NCI-H748 treated with DMSO at 0.1 percent for 48 hours (cell line): ENCODE measurements around the gene CPLANE2.
A peak's percentile ranks its signal among the peaks of the same experiment; 100 is the strongest.
"Not testable (repeated sequence)": the region's sequence is repeated elsewhere in the genome, so short reads cannot be mapped to it uniquely, and the experiment has no call there.

Experiments
- DNase-seq: peaks from one replicate; lab custom pipeline; 2025; lab: John Stamatoyannopoulos, UW

The CPLANE2 gene

DNA sequence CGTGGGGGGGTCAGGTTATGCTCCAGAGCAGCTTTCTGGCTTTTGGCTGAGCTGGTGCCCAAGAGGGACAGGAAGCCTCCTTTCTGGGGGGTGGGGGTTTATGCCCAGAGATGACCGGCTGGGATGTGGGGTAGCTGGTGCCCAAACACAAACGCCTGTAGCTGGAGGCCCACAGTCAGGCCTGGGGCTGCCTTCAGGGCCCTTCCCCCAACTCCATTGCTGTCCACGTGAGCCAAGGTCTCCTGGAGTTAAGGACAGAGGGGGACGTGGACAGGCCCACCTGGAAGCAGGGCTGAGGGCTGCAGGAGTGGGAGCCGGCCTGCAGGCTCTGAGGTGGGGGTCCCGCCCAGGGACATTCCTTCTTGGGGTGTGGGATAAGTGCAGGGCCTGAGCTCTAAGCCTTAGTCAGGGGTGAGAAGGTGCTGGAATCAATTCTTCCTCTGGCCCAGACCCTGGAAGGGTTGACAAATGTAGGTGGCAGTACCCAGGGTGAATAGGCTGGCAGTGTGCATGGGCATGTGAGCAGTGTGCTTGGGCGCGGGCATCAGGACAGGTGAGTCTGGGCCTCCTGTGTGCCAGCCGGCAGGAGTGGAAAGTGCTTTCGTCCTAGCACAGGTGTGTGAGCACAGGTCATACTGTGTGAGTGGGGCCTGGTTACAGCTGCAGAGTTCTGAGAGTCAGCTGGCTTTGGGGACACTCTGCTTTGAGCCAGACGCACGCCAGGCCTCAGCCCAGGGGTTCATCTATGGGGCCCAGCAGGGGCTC, 6.8 kb downstream of the CPLANE2 start:
- no peak for DNase-seq

DNA sequence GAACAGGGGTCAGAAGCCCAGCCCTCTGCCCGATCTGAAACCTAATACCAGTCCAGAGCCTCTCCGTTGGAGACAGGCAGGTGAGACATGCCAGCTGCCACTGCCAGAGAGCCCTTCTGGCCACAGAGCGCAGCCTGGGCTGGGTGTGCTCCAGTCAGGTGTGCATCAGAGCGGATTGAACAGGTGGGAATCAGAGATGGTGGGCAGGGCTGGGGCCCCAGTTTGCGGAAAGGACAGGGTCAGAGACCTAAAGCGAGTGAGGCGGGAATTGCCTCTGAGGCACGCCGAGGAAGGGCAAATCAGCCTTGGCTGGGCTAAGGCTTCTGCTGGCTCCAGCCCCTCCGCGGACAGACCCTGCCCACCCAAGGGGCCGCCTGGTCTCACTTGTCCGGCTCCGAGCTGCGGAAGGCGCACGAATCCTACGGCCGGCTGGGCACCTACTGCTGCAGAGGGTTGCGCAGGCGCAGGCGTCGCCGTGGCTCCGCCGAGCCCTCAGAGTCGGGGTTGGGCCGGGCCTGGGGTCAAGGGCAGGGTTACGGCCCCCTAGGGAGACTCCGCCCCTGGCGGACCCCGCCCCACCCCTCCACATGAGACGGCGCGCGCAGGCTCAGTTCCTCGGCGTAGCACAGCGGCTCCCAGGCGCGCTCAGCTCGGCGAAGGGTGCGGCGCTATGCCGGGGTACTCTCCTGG, 10.3 kb downstream of the CPLANE2 start:
- DNase-seq = no peak

DNA sequence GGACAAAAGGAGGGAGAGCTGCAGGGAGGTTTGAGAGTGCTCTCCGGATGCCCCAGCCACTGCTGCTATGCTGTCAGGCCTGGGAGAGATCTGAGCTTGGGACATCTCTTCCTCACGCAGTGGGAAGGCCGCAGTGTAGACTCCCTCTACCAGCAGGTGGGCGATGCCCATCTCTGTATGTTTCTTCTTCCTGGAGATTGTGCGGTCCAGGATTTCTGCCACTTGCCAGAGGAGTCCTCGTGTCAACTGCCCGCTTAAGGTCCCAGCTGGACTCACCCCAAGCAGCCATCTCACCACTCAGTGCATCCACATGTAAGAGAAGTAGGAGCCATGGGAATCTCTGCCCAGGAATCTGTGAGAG, 10.9 kb downstream of the CPLANE2 start:
- no peak for DNase-seq

DNA sequence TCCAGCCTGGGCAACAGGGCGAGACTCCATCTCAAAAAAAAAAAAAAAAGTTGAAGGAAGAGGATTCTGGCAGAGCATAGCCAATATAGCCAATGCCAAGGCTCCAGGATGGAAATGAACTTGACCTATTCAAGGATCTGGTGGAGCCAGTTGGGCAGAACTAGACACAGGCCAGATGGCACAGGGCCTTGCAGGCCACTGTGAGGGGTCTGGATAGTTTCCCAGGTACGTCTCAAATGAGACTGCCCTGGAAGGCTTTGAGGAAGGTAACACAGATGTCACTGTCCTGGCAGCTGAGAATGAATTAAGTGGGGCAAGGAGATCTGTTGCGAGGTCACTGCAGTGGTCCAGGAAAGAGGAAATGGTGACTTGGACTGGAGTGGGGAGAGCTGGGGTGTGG, 12.5 kb downstream of the CPLANE2 start:
- no peak for DNase-seq

DNA sequence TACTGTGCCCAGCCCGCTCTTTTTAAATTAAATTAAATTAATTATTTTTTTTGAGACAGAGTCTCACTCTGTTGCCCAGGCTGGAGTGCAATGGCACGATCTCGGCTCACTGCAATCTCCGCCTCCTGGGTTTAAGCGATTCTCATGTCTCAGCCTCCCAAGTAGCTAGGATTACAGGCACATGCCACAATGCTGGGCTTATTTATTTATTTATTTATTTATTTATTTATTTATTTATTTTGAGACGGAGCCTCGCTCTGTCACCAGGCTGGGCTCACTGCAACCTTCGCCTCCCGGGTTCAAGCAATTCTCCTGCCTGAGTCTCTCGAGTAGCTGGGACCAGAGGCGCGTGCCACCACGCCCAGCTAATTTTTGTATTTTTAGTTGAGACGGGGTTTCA, 14.3 kb downstream of the CPLANE2 start:
- DNase-seq = not testable (repeated sequence)

DNA sequence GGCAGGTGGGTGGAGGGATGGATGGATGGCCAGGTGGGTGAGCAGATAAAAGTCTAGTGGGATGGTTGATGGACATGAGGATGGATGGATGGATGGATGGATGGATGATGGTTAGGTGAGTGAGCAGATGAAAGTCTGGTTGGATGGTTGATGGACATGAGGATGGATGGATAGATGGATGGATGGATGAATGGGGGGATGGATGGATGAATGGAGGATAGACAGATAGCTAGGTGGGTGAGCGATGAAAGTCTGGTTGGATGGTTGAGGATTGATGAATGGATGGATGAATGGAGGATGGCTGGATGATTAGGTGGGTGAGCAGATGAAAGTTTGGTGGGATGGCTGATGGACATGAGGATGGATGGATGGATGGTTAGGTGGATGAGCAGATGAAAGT, 15.5 kb downstream of the CPLANE2 start:
- DNase-seq = no peak

DNA sequence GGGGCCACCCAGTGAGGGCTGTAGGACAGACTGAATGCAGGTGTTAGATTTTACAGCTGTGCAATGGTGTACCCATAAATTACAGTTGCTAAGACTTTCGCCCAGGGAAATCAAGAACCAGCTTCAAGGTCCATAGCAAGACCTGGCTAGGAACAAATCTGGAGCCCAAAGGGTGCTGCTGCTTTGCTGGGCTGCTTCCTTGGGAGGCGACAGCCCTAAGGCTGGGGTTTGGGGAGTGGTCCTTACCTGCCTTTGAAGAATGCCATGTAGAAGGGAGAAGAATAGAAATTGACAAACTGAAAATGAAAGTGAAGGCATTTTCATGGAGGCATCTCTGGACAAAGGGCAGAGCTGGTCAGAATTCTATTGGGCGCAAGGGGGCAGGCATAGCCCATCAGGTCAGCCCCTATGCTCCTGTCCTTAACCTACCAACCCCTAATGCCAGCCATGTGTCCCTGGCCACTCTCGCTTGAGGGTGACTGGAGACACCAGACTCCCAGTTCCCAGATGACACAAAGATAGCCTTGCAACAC, 16.9 kb downstream of the CPLANE2 start:
- DNase-seq = no peak

DNA sequence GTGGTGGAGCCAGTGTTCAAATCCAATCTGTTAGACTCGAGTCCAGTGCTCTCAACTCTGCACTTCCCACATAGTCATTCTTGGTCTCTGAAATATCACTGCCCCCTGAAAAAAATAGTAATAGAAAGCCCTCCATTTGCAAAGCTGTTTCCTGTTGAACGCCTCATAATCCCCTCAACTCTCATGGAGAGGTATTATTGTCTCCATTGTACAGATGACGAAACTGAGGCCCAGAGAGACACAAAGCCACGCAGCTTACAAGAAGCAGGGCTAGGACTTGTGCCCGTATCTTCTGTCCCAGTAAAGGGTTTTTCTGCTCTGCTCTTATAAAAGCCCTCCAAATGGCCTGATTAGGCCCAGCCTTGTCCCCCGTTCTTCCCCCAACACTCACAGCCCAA, 18.3 kb downstream of the CPLANE2 start:
- no peak for DNase-seq

DNA sequence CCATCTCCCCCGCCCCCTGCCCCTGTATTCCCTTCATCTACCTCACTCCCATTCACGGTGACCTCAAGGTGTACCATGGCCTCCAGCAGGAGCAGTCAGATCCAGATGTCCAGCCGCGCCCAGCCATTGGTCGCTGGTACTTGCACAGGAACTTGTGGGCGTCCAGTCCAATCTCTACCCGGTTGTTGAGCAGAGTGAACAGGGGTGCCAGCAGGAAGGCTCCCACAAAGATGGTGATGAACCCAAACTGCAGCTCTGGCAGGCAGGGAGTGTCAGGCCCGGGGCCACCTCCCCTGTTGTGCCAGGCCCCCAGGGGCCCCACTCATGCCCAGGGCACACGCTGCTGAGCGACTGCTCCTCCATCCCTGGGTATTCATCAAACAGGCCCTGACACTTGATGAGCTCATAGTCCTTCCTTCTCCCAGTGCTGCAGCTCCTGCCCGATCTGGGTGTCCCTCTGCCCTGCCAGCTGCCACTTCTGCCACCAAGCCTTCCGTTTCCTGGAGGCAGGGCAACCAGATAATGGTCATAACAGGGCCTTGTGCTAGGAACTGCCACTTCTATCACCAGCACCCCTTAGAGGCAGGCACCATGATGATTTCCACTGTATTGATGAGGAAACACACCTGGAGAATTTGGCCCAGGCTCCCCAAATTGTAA, 18.8 kb downstream of the CPLANE2 start:
- no peak for DNase-seq

DNA sequence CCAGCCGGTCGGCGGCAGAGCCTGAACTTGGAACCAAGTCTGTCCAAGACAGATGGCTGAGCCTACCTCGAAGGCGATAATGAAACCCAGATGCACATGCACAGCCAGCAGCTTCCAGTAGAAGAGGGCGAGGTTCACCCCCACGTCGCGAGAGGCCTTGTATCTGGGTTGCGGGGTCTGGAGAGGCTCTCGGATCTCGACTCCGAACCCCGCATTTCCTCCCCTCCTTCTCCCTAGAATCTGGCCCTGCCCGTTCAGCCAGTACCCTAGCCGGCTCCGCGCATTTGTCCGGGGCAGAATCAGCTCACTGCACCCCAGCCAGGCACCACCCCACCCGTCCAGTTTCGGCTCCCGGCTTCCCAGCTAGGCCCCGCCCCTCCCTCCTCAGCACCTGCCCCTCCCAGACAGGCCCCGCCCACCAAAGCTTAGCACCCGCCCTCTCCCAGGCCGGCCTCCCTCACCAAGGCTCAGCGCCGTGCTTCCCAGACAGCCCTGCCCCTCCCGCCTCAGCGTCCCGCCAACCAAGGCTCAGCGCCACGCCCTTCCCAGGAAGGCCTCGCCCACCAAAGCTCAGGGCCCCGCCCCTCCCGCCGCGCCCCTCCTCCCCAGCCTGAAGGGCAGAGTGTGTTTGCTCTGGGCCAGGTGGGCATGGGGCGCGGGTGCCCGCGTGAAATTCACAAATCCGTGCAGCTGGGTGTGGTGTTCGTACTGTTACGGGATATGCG, 19.8 kb downstream of the CPLANE2 start:
- DNase-seq = peak; percentile 72

DNA sequence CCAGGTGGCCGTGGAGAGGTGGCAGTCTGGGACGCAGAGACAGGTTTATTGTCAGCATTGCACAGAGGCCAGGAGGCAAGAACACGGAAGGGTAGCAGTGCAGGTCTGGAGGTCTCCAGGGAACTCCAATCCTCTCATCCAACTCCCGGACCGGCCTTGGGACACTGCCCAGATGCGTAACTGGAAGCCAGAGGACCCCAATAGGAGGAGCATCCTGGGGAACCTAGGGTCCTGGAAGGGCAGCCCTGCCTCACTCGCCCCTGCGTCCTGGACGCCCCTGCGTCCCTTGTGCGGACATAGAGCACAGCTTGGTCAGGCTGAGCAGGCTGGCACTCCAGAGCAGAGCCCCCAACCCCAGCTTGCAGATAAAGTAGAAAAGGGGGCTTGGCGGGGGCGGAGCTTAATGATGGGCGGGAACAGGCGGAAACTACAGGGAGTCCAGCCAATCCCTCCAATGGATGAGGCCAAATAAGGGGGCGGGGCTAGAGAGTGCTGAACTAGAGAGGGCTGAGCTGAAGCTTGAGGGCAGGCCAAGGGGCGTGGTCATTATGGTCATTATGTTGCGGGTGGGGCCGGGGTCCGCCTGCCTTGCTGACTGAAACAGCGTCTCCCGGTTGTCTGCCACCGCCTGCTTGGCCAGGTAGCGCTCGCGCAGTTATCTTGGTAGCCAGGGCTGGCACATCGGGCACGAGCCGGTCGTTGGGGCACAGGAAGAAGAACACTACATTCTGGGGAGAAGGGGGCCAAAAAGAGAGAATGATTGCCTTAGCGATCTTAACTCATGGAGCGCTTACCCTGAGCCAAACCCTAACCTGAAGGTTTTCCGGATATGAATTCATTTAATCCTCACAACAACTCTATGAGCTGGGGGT, 20.9 kb downstream of the CPLANE2 start:
- DNase-seq = peak; percentile 60

DNA sequence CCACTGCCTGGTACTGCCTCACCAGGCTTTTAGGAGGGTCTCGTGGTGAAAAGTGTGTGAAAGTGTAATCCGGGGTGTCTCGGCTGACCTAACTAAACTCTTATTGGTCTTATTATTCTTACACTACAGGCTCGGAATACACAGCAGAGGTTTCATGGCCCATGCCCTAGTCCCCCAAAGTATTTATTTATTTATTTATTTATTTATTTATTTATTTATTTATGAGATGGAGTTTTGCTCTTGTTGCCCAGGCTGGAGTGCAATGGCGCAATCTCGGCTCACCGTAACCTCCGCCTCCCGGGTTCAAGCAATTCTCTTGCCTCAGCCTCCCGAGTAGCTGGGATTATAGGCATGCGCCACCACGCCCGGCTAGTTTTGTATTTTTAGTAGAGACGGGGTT, 21.7 kb downstream of the CPLANE2 start:
- DNase-seq = not testable (repeated sequence)

DNA sequence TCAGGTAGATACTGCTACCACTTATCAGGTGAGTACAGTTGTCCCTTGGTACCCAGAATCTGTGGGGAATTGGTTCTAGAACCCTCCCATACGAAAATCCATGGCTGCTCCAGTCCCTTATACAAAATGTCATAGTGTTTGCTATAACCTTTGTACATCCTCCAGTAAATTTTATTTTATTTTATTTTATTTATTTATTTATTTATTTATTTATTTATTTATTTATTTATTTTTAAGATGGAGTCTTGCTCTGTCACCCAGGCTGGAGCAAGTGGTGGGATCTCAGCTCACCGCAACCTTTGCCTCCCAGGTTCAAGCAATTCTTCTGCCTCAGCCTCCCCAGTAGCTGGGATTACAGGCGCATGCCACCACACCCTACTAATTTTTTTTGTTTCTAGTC, 23.4 kb downstream of the CPLANE2 start:
- DNase-seq = not testable (repeated sequence)

DNA sequence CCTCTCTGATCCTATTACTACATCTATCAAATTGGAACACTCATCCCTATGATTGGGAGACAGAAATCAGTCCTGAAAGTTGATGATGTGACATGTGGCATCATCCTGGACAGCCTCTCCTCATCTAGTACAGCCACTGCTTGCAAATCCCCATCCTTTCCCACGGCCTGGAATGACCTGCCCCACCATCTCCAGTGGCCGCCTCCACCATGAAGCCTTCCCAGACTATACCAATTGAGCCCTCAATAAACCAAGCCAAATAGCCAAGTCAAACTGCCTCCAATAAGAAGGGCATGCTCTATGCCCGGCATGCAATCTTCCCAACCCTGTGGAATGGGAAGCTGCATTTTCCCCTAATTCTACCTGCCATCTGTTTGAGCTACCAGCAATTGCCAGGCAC, 24.0 kb downstream of the CPLANE2 start:
- no peak for DNase-seq

DNA sequence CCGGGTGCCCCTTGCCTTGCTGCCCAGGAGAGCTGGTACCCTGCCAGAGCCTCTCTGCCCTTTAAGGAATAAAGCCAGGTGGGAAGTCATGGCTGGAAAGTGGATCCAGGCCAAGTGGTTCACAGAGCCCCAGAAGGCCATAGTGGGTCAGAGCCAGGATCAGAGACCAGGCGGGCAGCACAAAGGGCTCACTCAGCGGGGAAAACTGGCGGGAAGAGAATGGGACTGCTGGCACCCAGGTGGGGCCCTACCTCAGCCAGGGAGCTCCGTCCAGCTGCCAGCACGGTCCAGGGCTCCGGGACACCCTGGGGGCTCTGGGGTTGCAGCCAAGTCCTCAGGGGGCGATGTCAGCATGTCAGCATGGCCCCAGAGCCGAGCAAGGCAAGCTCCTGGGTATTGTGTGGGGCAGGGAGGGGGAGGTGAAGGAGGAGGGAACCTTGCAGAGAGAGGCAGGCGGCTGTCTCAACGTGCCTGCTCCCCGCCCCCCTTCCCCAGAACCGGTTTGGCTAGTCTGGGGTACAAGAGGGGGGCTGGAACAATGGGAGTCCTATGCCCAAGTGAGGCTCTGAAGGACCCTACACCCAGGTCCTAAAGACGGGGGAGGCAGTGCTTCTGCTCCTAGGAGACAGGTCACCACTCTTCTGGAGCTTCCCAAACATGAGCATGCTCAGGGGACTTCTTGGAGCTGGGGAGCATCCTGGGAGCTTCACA, 24.6 kb downstream of the CPLANE2 start, which contains the start of gene ARHGEF19:
Gene ARHGEF19 (minus strand): TSS at position 402 of the 711 bp plus-strand sequence. CDS start 3,598 bp downstream, outside the sequence.
- peak; percentile 48 for DNase-seq

DNA sequence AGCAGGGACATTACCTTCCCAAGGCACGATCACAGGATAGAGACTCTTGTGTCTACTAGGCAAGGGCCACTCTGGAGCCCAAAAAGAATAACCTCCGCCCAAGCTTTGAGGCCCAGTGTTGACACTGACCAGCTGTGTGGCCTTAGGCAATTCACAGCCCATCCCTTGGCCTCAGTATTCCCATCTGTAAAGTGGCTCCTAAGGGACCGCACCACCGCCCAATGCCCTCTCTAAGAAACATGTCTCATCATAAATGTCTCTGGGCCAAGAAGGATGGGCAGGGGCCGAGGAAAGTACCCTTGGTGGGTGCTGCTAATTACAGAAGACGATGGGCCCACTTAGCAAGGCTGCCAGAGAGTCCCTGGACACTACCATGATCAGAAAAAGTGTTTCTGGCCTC, 25.2 kb downstream of the CPLANE2 start:
- DNase-seq = no peak

DNA sequence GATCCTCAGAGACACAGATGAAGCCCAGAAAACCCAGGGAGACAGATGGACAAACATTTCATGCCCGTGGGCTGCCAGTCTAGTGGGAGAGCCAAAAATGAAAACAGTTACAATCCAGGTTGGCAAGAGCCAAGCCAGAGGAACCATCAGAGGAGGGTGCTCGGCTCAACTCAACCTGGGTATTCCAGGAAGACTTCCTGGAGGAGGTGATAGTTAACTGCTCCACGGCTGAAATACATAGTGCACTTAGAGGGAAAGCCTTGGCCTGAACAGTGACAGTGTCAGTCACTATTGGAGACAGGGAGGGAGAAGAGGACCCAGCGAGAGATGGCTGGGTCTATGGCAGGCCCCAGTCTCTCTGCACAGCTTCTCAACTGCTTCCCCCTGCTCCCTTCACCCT, 26.4 kb downstream of the CPLANE2 start:
- no peak for DNase-seq

DNA sequence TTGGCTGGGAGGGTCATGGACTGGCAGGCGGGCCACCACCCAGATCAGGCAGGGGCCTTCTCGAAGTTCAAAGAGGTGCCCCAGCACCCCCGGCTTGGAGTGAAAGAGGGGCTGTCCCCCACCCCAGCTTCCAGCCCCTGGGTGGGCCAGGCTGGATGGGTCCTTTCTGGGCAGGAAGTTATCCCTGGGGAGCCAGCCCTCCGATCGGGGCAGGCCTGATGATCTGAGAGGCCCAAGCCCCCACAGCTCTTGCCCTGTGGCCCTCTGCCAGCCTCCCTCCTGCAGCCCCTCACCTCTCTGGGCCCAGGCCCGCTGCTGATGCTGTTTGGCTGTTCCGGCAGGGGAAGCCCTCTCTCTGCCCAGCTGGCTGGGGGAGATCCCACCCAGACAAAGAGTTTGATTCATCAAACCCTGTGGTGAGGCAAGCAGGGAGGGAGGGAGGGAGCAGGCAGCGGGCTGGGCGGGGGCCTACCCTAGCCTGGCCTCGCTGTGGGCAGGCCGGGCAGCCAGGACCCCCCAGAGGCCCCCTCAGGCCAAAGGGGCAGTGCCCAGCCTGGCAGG, 27.1 kb downstream of the CPLANE2 start:
- no peak for DNase-seq

DNA sequence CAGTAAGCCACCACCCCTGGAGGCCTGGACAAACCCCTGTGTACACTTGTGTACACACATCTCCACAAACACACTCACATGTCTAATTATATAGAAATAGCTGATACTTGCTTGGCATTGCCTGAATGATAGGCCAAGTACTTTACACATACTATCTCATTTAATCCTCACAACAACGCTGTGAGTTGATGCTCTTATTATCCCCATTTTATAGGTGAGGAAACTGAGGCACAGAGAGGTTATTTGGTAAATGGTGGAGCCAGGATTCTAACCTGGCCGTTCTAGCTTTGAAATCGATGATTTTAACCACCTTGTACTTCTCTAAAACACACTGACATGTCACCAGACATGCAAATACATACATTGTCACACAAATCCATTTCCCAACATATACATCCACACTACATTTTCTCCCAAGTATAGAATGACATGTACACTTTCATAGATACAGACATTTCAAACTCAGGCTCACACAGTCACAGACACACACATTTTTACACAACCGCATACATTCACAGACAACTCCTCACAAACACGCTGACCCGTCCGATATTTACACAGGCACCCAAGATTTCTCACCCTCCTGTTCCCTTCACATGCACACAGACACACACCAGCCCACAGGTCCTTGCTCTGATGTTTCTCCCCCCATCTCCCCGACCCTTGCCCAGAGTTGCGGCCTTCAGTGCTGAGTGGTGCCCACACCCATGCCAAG, 27.7 kb downstream of the CPLANE2 start:
- DNase-seq = no peak
